GM12892 (cell line): ENCODE results near the gene MYLK2.

ENCODE experiments used
- POLR2AphosphoS5 ChIP-seq: IDR thresholded peaks from 2 replicates; pipeline ENCODE4 v1.6.1; 2011; ENCODE audit warnings: low read depth, low read length, control low read depth
- TAF1 ChIP-seq: IDR thresholded peaks from 2 replicates; pipeline ENCODE4 v1.6.1; 2011; ENCODE audit warnings: low read depth, mild to moderate bottlenecking, control low read depth, low read length, borderline replicate concordance

DNA sequence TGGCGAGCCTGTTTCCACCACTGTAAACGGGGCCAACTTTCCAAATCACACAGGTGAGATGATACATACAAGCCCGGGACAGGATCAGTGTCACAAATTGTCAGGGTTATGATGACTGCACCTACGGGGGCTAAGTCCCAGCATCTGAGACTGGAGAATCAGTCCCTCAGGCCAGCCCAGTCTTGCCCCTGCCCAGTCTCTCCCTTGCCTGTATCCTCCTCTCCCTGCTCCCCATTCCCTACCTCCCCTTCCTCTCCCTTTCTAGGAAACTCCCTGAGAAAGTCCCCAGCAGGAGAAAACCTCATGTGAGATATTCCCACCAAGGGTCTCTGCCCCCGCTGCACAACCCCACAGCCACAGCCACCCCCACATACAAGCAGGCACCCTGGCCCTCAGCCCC is 24.7 kb downstream of the MYLK2 start:
- TF ChIP-seq POLR2AphosphoS5 (no peak), TAF1 (no peak)
